HFFc6 (cell line): Measurements from ENCODE around the gene ZRSR2. TPM values are rescaled to one million over a fixed set of nuclear protein-coding genes. Genes with fewer than 3 reads are reported as not detected.

Experiments used
- DNase-seq: peaks from one replicate; pipeline ENCODE4 v3.0.0-alpha.2; 2018
- H3K27ac Mint-ChIP-seq: 2 replicates; pipeline ENCODE4 v1.8.0; 2020; ENCODE audit warnings: mild to moderate bottlenecking, mixed read lengths
- H3K27me3 Mint-ChIP-seq: 2 replicates; pipeline ENCODE4 v1.8.0; 2021; ENCODE audit warnings: mild to moderate bottlenecking, moderate library complexity, mixed read lengths; ENCODE audit not compliant: insufficient read depth
- H3K36me3 Mint-ChIP-seq: 2 replicates; pipeline ENCODE4 v1.8.0; 2021; ENCODE audit warnings: low read depth, mixed read lengths
- H3K4me1 Mint-ChIP-seq: 2 replicates; pipeline ENCODE4 v1.8.0; 2020; ENCODE audit warnings: low read depth, mixed read lengths
- H3K4me3 Mint-ChIP-seq: 2 replicates; pipeline ENCODE4 v1.8.0; 2020; ENCODE audit warnings: mild to moderate bottlenecking, moderate library complexity, mixed read lengths
- H3K9me3 Mint-ChIP-seq: 2 replicates; pipeline ENCODE4 v1.8.0; 2020; ENCODE audit warnings: mild to moderate bottlenecking, mixed read lengths
- CTCF ChIP-seq: fragments of 200-600 bp; sonication (generic); IDR thresholded peaks from 2 replicates; pipeline ENCODE4 v1.5.0; 2021; ENCODE audit warnings: antibody characterized with exemption, mild to moderate bottlenecking
- total RNA-seq, 6 experiments: library from RNA; stranded (reverse); fragmentation: NEBNext Ultra II Directional; extraction: Animal tissue kit (Norgen Biotek cat#: 25700); gene quantifications; 2 replicates in 1 of 6; 3 replicates in 5 of 6; pipeline ENCODE4 v1.2.3, GENCODE V29; 2021

ZRSR2 gene
- total RNA-seq, 6 experiments from 2014 or later, result 5.1 to 7.0 (median 5.6) TPM

- peak within 1 kb of the TSS; percentile 90 for H3K4me3 Mint-ChIP-seq
- H3K9me3 Mint-ChIP-seq, result no peaks in the 10 kb centered on the region
- peak within 1 kb of the TSS; percentile 64 for H3K27ac Mint-ChIP-seq
- H3K4me1 Mint-ChIP-seq, result peaks cover 29% of the 10 kb centered on the region
- no peaks in the 10 kb centered on the region for H3K27me3 Mint-ChIP-seq
- DNase-seq, result peak; percentile 84
- no peak for TF ChIP-seq CTCF
- H3K36me3 Mint-ChIP-seq, result no peaks in the 10 kb centered on the region
Measured at GRCh38 chrX:15854712-15855567, 64.7 kb downstream of the ZRSR2 start, which contains the start of gene AP1S2. Gene AP1S2, minus strand, starts transcription at chrX:15854813. Its CDS starts 2,289 bp downstream, at chrX:15852524.

GRCh38 chrX:15855568-15856221 lies 65.4 kb downstream of the ZRSR2 start:
- Mint-ChIP-seq H3K4me3 (peak overlapping the region; percentile 90), H3K27me3 (no peaks in the 10 kb centered on the region), H3K9me3 (no peaks in the 10 kb centered on the region), H3K27ac (peak overlapping the region; percentile 64), H3K36me3 (no peaks in the 10 kb centered on the region), H3K4me1 (peaks cover 26% of the 10 kb centered on the region)
- no peak for TF ChIP-seq CTCF
- DNase-seq, result no peak

- Mint-ChIP-seq H3K27me3 (no peaks in the 10 kb centered on the region; the same call in 1 of the 2 replicates), H3K9me3 (no peaks in the 10 kb centered on the region), H3K36me3 (no peaks in the 10 kb centered on the region), H3K4me1 (peaks cover 21% of the 10 kb centered on the region), H3K27ac (no peak overlapping the region), H3K4me3 (no peak overlapping the region)
- no peak for DNase-seq
- TF ChIP-seq CTCF, result no peak
Measured at GRCh38 chrX:15856222-15856587, 65.9 kb downstream of the ZRSR2 start.

- no peak overlapping the region for H3K27ac Mint-ChIP-seq
- H3K4me1 Mint-ChIP-seq, result peaks cover 17% of the 10 kb centered on the region
- H3K36me3 Mint-ChIP-seq, result no peaks in the 10 kb centered on the region
- DNase-seq, result no peak
- H3K9me3 Mint-ChIP-seq, result no peaks in the 10 kb centered on the region
- H3K27me3 Mint-ChIP-seq, result no peaks in the 10 kb centered on the region; the same call in 1 of the 2 replicates
- no peak overlapping the region for H3K4me3 Mint-ChIP-seq
- no peak for TF ChIP-seq CTCF
Measured at GRCh38 chrX:15856636-15857035, 66.4 kb downstream of the ZRSR2 start.

- Mint-ChIP-seq H3K36me3 (no peaks in the 10 kb centered on the region), H3K9me3 (no peaks in the 10 kb centered on the region), H3K4me1 (0 out of 2 replicates have a peak, but pooled peaks cover 6% of the 10 kb centered on the region), H3K27ac (no peak overlapping the region), H3K27me3 (no peaks in the 10 kb centered on the region; the same call in 1 of the 2 replicates), H3K4me3 (no peak overlapping the region)
- DNase-seq, result no peak
- no peak for TF ChIP-seq CTCF
Measured at GRCh38 chrX:15858051-15858450, 67.8 kb downstream of the ZRSR2 start.
